ENCODE data around the gene NOL11.
"Not testable (repeated sequence)": the region's sequence is repeated elsewhere in the genome, so short reads cannot be mapped to it uniquely, and the experiment has no call there.

NOL11 gene

DNA sequence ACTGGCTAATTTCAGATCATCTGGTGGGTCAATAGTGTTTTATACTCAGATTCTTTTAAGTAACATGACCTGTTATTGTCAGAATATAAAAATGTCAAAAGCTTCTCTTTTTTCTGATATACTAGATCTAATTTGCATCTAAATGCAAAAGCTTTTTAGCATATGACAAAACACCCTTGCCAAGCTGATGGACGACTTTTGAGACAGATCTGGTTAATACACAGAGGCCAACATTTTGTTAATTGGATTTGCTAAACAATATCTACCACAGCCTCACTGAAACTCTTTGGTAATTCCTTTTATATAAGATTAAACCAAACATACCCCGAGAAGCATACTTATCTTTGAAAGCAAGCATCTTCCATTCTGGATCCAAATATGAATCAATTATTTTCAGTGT is 10.3 kb upstream of the NOL11 start:
- no peak for DNase-seq (ENCODE audit: low read depth in 1 of 2, low spot score in 1 of 2)

DNA sequence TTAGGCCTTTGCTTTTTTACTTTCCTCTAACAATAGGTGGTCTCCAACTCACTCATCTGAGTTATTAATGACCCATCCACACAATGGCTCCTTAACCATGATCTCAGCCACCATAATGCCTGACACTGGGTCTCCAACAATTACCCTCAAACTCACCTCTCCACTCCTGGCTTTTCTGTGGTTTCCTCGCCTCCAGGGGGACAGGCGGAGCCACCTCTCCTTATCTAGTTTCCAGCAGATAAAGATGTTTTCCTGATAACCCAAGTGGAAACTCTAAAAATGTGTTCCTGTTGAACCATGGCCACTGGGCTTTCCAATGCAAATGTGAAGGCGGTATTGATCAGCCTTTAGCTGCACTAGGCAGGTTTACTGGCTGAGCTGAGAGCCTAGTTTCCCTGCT is 9.4 kb upstream of the NOL11 start:
- DNase-seq (ENCODE audit: low read depth in 1 of 2, low spot score in 1 of 2) = no peak

DNA sequence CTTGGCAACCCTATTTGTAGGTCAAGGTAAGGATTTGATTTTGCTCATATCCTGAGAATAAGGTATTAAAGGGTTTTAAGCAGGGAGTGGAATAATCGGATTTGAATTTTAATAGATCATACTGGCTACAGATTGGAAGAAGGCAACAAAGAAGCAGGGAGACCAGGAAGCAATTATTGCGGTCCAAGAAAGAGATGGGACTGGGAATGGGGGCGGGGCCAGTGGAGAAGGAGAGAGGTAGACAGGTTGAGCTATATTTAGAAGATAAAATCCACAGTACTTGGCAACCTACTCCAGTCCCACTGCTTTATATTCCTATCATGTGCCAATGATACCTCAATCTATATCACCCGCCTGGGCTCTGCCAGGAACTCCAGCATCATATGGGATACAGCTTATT is 5.8 kb upstream of the NOL11 start:
- no peak for DNase-seq (ENCODE audit: low read depth in 1 of 2, low spot score in 1 of 2)

DNA sequence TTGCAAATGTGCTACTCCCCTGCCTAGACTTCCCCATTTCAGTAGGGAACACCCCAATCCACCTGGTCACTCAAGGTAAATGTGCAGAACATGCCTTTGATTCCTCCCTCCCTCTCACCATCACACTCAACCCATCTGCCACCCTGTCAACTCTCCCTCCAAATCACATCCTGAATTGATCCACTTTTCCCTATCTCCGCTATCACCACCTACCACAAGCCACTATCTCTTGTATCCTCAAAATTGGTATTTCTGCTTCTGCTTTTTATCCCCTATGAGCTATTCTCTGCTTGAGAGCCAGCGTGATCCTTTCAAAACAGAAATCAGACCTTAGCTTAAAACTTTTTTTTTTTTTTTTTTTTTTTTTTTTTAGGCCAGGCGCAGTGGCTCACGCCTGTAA is 5.4 kb upstream of the NOL11 start:
- no peak for DNase-seq (ENCODE audit: low read depth in 1 of 2, low spot score in 1 of 2)

DNA sequence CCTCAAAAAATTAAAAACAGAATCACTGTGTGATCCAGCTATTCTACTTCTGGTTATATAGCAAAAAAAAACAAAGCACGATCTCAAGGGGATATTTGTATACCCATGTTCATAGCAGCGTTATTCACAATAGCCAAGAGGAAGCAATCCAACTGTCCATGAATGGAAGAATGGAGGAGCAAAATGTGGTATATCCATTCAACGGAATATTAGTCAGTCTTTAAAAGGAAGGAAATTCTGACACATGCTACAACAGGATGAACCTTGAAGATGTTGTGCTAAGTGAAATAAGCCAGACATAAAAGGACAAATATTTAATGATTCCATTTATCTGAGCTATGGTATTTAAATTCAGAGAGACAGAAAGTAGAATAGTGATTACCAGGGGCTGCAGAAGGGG is 4.6 kb upstream of the NOL11 start:
- DNase-seq (ENCODE audit: low read depth in 1 of 2, low spot score in 1 of 2) = no peak

DNA sequence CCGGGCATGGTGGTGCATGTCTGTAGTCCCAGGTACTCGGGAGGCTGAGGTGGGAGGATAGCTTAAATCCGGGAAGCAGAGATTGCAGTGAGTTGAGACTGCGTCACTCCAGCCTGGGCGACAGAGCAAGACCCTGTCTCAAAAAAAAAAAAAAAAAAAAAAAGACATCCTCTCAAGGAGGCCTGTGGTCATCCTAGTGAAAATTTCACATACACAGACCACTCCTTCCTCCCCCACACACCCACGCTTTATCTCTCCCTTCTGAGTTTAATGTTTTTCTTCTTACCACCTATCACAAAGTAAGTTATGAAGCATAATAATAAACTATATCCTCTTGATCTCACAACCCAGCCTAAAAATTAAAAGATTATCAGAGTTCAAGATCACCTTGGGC is 1.3 kb upstream of the NOL11 start:
- no peak for DNase-seq (ENCODE audit: low read depth in 1 of 2, low spot score in 1 of 2)

DNA sequence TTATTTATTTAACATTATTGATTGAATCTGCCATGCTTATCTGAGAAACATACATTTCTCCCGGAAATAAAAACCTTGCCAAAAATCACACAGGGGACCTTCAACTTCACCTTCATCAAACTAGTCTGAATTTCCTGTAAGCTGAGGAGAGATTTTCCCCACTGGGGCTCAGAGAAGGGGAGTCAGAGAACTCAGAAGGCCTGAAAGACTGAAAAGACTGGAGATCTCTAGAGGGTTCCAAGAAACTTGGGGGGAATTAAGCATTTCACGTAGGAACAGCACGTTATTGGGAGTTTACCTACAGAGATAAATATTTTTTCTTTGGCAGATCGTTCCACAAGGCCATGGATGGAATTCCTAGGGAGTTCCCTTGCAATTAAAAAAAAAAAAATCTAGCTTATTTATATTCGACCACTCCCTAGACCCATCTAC is 528 bp upstream of the NOL11 start:
- no peak for DNase-seq (ENCODE audit: low read depth in 1 of 2, low spot score in 1 of 2)

DNA sequence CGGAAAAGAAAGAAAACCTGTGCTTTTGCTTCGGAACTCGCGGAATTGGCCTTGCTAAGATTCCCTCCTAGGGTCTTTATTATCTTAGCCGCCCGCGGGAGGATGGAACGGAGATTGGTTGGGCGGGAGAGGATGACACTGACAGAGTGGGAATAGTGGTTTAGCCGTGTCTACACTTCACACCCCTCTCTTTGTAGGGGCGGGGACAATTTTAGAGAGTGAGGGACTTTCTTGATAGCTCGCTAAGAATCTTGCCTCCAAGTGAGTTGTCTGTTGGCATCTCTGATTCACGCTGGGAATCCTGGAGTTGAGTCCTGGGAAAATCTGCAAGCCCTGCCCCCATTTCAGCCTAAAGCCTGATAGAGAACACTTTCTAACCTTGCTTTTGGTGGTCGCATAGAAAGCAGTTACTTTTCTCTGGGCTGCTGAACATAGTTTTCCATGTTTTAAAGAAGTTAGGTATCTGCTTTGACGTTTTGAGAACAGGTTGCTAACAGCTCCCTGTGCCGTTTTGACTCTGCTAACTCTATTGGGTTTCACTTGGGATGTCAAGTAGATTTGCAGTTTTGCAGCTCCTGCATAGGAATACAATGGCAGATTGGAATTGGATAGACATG is 697 bp downstream of the NOL11 start:
- DNase-seq (ENCODE audit: low read depth in 1 of 2, low spot score in 1 of 2) = peak; percentile 23 to 46

DNA sequence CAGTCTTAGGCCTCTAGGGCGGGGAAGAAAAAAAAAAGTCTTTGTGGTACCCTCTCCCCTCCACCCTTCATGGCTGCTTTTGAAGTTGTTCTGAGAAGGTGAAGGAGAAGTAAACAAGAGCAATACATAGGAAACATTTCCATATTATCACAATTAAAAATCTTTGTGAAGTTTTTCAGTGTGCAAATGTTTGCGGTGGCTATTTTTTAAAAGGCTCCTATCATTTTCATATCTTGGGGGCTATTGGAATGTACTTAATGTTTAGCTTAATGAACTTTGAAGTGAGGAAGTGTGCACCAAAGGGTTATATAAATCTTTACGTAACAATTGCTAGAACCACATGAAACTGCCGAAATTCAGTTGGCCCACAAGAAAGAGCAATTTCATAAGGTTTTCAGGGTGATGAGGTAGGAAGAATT is 7.6 kb downstream of the NOL11 start:
- no peak for DNase-seq (ENCODE audit: low read depth in 1 of 2, low spot score in 1 of 2)

DNA sequence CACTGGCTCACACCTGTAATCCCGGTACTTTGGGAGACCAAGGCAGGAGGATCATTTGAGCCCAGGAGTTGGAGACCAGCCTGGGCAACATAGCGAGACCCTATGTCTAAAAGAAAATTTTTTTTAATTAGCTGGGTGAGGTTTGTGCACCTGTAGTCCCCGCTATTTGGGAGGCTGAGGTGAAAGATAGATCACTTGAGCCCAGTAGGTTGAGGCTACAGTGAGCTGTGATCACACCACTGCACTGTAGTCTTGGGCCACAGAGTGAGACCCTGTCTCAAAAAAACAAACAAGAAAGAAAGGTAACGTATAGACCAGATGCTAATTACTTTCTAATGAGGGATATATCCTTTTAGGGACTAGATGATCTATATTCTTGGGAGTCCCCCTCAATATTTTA is 8.1 kb downstream of the NOL11 start:
- DNase-seq (ENCODE audit: low read depth in 1 of 2, low spot score in 1 of 2) = no peak

DNA sequence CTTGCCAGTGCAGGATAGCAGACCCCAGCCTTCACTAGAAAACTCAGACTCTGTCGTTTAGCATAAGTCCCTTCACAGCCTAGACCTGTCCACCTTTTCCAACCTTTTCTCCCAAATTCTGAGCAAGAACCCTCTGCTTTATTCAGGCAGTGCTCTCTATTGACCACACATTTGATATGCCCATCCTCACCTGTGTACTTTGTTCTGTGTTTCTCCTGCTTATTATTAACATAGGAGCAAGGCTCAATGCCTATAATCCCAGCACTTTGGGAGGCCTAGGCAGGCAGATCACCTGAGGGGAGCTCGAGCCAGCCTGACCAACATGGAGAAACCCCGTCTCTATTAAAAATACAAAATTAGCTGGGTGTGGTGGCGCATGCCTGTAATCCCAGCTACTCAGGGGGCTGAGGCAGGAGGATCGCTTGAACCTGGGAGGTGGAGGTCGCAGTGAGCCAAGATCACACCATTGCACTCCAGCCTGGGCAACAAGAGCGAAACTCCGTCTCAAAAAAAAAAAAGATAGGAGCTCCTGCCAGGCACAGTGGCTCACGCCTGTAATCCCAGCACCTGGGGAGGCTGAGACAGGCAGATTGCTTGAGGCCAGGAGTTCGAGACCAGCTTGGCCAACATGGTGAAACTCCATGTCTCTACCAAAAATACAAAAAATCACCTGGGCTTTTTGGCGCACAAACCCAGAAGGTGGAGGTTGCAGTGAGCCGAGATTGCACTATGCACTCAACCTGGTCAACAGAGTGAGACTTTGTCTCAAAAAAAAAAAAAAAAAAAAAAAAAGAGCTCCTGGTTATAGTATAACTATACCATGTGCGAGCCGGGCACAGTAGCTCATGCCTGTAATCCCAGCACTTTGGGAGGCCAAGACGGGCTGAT is 9.7 kb downstream of the NOL11 start:
- not testable (repeated sequence) for DNase-seq (ENCODE audit: low read depth in 1 of 2, low spot score in 1 of 2)

DNA sequence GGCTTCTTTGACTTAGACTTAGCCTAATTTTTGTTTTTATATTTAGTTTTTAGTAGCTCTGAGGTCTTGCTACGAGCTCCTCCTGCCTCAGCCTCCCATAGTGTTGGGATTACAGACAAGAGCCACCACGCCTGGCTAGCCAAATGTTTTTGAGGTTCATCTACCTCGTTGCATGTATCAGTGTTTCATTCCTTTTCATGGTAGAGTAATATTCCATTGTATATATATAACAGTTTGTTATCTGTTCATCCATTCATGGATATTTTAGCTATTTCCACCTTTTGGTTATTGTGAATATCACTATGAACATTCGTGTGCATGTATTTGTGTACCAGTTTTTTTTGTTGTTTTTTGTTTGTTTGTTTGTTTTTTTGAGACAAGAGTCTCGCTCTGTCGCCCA is 12.2 kb downstream of the NOL11 start:
- DNase-seq (ENCODE audit: low read depth in 1 of 2, low spot score in 1 of 2) = no peak

DNA sequence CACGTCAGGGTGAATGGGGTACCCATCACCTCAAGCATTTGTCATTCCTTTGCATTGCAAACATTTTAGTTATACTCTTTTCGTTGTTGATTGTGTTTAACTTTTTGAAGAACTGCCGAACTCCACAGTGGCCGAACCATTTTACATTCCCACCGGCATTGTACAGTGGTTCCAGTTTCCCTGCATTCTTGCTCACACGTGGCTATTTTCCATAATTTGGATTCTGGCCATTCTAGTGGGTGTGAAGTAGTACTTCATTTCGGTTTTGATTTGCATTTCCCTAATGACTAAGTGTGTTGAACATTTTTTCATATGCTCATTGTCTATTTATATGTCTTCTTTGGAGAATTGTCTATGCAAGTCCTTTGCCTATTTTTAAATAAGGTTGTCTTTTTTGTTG is 13.0 kb downstream of the NOL11 start:
- no peak for DNase-seq (ENCODE audit: low read depth in 1 of 2, low spot score in 1 of 2)

DNA sequence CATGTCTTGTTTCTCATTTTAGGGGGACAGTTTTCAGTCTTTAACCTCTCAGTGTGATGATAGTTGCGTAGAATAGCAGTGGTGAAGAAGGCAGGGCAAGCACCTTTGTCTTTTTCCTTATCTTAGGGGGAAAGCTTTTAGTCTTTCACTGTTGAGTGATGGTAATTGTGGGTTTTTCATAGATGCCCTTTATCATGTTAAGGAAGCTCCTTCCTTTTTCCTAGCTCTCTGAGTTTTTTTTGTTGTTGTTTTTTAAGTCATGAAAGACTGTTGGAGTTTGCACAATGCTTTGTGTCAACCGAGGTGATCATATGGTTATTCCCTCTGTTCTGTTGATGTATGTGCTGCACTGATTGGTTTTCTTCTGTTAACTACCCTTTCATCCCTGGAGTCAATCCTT is 15.7 kb downstream of the NOL11 start:
- no peak for DNase-seq (ENCODE audit: low read depth in 1 of 2, low spot score in 1 of 2)

DNA sequence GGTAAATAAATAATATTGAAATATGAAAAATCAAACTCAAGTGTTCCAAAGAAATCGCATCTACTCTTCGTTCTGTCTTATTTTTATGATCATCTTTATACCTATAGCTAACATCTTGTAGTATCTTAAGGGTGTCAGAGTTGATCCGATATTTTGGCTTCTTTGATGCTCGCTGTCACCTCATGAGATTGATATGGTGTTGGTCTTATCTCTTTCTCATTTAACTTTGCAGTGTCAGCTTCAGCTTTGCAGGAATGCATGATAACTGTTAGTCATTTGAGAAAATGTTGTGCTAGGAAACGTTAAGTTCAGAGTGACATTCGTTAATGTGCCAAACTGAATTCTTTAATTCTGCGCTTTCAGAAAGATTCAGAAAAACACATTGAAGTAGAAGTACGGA is 19.4 kb downstream of the NOL11 start:
- no peak for DNase-seq (ENCODE audit: low read depth in 1 of 2, low spot score in 1 of 2)

DNA sequence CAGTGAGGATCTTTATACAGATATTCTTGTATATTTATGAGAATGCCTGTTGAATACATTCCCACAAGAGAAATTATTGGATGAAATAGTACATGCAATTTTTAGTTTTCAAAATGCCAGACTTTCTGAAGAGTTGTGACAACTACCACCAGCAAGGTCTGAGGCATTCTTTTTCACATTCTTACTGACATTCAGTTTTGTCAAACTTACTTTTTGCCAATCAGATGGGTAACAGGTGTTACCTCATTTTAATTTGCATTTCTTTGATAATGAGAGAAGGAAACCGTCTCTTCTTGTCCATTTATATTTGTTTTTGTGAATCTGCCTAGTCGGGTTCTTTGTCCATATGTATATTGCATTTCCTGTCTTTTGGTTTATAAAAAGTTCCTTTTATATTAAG is 24.3 kb downstream of the NOL11 start:
- DNase-seq (ENCODE audit: low read depth in 1 of 2, low spot score in 1 of 2) = no peak

DNA sequence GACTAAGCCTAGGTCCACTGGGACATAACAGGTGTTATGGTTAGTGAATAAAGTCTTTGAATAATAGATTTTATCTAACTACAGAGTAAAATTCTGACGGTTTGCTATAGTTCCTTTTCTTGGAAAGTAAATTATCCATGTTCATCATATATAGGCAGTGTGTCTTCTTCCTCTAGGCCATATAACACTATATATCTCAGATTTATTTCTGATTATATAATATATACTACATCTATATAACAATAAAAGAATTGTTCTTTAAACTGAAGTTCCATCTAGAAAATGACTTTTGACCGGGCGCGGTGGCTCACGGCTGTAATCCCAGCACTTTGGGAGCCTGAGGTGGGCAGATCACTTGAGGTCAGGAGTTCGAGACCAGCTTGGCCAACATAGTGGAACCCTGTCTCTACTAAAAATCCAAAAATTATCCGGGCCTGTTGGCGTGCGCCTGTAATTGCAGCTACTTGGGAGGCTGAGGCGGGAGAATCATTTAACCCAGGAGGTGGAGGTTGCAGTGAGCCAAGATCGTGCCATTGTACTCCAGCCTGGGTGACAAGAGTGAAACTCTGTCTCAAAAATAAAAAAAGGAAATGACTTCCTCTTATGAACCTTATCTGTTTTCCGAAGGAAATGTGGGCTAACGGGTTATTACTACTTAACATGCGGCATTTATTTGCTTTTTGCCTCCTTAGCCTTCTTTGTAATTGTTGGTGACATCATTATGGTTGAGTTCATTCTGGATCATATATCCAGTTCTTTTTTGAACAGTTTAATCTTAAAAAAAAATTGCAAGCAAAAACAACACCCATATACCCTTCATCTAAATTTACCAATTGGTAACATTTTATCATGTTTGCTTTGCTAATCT is 29.2 kb downstream of the NOL11 start:
- DNase-seq (ENCODE audit: low read depth in 1 of 2, low spot score in 1 of 2) = no peak

DNA sequence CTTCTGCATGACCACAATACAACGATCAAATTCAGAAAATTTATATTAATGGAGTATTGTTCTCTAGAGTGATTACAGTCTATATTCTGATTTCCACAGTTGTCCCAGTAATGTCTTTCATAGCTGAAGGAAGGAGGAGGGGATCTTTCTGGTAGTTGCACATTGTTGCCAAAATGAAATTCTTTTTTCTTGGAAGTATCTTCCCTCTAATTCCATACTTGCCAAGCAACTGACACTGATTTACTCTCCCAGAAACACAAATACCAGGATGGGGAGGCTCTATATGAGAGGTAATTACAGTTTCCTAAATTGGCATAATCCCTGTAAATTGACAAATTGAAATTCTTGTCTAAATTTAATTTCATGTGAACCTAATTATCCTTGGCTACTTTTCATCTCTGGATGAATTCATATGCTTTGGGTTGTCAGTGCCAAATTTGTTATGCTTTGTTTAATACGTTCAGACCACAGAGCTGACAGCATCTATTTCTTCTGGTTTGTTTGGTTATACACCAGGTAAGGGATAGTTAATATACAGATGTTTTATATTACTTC is 30.0 kb downstream of the NOL11 start:
- no peak for DNase-seq (ENCODE audit: low read depth in 1 of 2, low spot score in 1 of 2)

DNA sequence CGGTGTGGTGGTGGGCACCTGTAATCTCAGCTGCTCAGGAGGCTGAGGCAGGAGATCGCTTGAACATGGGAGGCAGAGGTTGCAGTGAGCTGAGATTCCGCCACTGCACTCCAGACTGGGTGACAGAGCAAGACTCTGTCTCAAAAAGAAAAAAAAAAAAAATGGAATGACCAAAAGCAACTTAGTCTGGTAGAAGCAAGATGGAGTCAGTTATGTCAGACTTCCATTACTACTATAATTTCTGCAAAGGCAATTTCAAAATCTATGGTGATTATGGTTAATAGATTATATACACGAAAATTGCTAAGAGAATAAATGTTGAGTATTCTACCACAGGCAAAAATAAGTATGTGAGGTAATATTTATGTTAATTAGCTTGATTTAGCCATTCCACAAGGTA is 32.3 kb downstream of the NOL11 start:
- no peak for DNase-seq (ENCODE audit: low read depth in 1 of 2, low spot score in 1 of 2)

DNA sequence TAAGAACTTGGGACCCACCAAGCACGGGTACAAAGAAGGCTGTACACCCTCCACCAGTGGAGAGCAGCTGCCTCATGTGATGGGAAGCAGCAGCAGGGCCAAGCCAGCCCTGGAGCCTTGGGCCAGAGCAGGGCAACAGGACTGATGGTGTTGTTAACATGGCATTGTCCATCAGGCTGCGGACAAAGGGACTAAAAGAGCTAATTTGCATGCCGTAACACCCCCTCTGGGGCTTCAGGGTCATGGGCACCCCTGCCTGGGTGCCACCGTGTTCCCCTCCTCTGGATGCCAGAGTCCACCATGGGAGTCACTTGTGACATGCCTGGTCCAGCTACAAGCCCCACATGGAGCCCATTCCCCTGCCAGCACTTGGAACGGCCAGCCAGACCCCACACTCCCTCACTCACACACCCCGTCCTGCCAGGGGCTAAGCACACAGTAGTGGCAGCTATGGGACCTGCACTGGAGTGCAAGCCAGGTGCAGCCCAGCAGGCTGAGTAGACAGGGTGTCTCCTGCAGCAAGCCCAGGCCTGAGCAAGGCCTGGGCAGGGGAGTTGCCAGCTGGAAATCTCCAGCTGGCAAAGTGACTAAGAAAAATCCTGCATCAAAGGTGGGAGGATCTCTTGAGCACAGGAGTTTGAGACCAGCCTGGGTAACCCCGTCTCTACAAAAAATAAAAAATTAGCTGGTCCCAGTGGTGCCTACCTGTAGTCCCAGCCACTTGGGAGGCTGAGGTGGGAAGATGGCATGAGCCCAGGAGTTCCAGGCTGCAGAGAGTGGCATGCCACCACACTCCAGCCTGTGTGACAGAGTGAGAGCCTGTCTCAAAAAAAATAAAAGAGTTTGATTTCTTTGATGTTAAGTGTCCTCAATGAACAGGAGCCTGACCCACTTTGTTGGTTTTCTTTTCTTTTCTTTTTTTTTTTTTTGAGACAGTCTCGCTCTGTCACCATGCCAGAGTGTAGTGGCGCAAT is 33.7 kb downstream of the NOL11 start:
- DNase-seq (ENCODE audit: low read depth in 1 of 2, low spot score in 1 of 2) = no peak
